22Rv1 (cell line): Measurements from ENCODE around the gene MTX1.
"Not testable (repeated sequence)": the region's sequence is repeated elsewhere in the genome, so short reads cannot be mapped to it uniquely, and the experiment has no call there.

ENCODE experiments used
- CTCF ChIP-seq: fragments of 450-650 bp; IDR thresholded peaks from 2 replicates; pipeline ENCODE4 v1.5.1; 2017; ENCODE audit warnings: mild to moderate bottlenecking
- ZFX ChIP-seq: fragments of 450-650 bp; IDR thresholded peaks from 2 replicates; pipeline ENCODE4 v1.6.1; 2017; ENCODE audit warnings: antibody characterized with exemption, borderline replicate concordance

GRCh38 chr1:155212051-155212440 is 3.6 kb downstream of the MTX1 start:
- not testable (repeated sequence) for TF ChIP-seq CTCF, ZFX
